Lower leg skin (tissue), 3 donors: ENCODE measurements around the gene CEP44.
"Not testable (repeated sequence)": the region's sequence is repeated elsewhere in the genome, so short reads cannot be mapped to it uniquely, and the experiment has no call there.

Experiments used
- CTCF ChIP-seq, 3 donors: fragments of 450-650 bp; IDR thresholded peaks; one replicate each; pipeline ENCODE4 v1.5.1; 2016; ENCODE audit warnings: antibody characterized with exemption in 3 of 3, mild to moderate bottlenecking in 3 of 3, moderate library complexity in 2 of 3
- POLR2A ChIP-seq, 2 donors: fragments of 450-650 bp; IDR thresholded peaks; one replicate each; pipeline ENCODE4 v1.6.1; 2016 to 2017; ENCODE audit warnings: antibody characterized with exemption in 2 of 2, mild to moderate bottlenecking in 1 of 2, moderate library complexity in 1 of 2

GRCh38 chr4:174261432-174261831, 22.3 kb upstream of the CEP44 start:
- TF ChIP-seq POLR2A, CTCF (IDR thresholded peaks at IDR 0.05): not testable (repeated sequence)
